ENCODE results near the gene STX1B.
"Not testable (repeated sequence)": the region's sequence is repeated elsewhere in the genome, so short reads cannot be mapped to it uniquely, and the experiment has no call there.

STX1B gene

GRCh38 chr16:31011815-31012214, 1.4 kb upstream of the STX1B start:
- not testable (repeated sequence) for DNase-seq

GRCh38 chr16:31009894-31010584, 399 bp downstream of the STX1B start:
- no peak for DNase-seq

GRCh38 chr16:31009120-31009519, 1.3 kb downstream of the STX1B start:
- DNase-seq = no peak

- DNase-seq = no peak
These were observed 1.9 kb downstream of the STX1B start for GRCh38 chr16:31008551-31008950.

- DNase-seq = peak; percentile 53
These were observed 2.3 kb downstream of the STX1B start for GRCh38 chr16:31008149-31008548.

- DNase-seq = no peak
These were observed 2.8 kb downstream of the STX1B start for GRCh38 chr16:31007684-31008083.

GRCh38 chr16:31006589-31006988, 3.8 kb downstream of the STX1B start:
- no peak for DNase-seq

GRCh38 chr16:31006086-31006385, 4.4 kb downstream of the STX1B start:
- no peak for DNase-seq

GRCh38 chr16:31005350-31006085, 4.9 kb downstream of the STX1B start:
- DNase-seq = no peak

- DNase-seq = no peak
These were observed 5.8 kb downstream of the STX1B start for GRCh38 chr16:31004658-31005057.

- DNase-seq = no peak
These were observed 6.7 kb downstream of the STX1B start for GRCh38 chr16:31003744-31004143.

GRCh38 chr16:31002862-31003341, 7.5 kb downstream of the STX1B start:
- no peak for DNase-seq

- DNase-seq = no peak
These were observed 8.2 kb downstream of the STX1B start for GRCh38 chr16:31002250-31002700.

- DNase-seq = no peak
These were observed 8.8 kb downstream of the STX1B start for GRCh38 chr16:31001507-31002249.

- no peak for DNase-seq
These were observed 9.6 kb downstream of the STX1B start for GRCh38 chr16:31000671-31001382.

GRCh38 chr16:30998852-30999761, 11.3 kb downstream of the STX1B start:
- no peak for DNase-seq

- peak; percentile 86 for DNase-seq
These were observed 12.4 kb downstream of the STX1B start for GRCh38 chr16:30997725-30998711.

- peak; percentile 61 for DNase-seq
These were observed 13.3 kb downstream of the STX1B start for GRCh38 chr16:30996985-30997724.

- no peak for DNase-seq
These were observed 14.0 kb downstream of the STX1B start for GRCh38 chr16:30996324-30996984.

Measured in kidney glomerular epithelial cell (primary cell).